Measurements from ENCODE around the gene LRRTM4. TPM values are rescaled to one million over a fixed set of nuclear protein-coding genes. Genes with fewer than 3 reads are reported as not detected.

LRRTM4 gene
- total and polyA plus RNA-seq, 2 experiments from 2014 or later: 4.5 to 15.4 TPM

- TF ChIP-seq, protein P1, sequence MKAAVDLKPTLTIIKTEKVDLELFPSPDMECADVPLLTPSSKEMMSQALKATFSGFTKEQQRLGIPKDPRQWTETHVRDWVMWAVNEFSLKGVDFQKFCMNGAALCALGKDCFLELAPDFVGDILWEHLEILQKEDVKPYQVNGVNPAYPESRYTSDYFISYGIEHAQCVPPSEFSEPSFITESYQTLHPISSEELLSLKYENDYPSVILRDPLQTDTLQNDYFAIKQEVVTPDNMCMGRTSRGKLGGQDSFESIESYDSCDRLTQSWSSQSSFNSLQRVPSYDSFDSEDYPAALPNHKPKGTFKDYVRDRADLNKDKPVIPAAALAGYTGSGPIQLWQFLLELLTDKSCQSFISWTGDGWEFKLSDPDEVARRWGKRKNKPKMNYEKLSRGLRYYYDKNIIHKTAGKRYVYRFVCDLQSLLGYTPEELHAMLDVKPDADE (IDR thresholded peaks at IDR 0.05): no peak
- no peak for TF ChIP-seq JUNB (IDR thresholded peaks at IDR 0.05; ENCODE audit: unreplicated experiment)
- no peak for TF ChIP-seq EZH2phosphoT487 (IDR thresholded peaks at IDR 0.05; ENCODE audit: unreplicated experiment)
- no peak for TF ChIP-seq POLR2AphosphoS5 (IDR thresholded peaks at IDR 0.05; ENCODE audit: low read depth)
- no peak for TF ChIP-seq CREB1 (CRISPR knock-in tag; IDR thresholded peaks at IDR 0.05; ENCODE audit: low read depth)
- no peak for TF ChIP-seq ZNF114 (CRISPR knock-in tag; IDR thresholded peaks at IDR 0.05)
- TF ChIP-seq, protein P2, sequence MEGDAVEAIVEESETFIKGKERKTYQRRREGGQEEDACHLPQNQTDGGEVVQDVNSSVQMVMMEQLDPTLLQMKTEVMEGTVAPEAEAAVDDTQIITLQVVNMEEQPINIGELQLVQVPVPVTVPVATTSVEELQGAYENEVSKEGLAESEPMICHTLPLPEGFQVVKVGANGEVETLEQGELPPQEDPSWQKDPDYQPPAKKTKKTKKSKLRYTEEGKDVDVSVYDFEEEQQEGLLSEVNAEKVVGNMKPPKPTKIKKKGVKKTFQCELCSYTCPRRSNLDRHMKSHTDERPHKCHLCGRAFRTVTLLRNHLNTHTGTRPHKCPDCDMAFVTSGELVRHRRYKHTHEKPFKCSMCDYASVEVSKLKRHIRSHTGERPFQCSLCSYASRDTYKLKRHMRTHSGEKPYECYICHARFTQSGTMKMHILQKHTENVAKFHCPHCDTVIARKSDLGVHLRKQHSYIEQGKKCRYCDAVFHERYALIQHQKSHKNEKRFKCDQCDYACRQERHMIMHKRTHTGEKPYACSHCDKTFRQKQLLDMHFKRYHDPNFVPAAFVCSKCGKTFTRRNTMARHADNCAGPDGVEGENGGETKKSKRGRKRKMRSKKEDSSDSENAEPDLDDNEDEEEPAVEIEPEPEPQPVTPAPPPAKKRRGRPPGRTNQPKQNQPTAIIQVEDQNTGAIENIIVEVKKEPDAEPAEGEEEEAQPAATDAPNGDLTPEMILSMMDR (conservative IDR thresholded peaks at IDR 0.05; ENCODE audit: low read depth in 2 of 2): no peak
Observed at GRCh38 chr2:77028032-77028600, 494.1 kb downstream of the LRRTM4 start (continued).

GRCh38 chr2:77025714-77026113, 496.5 kb downstream of the LRRTM4 start:
- Mint-ChIP-seq H3K27ac (no peak overlapping the region; the same call in 1 of the 2 replicates), H3K9me3 (peaks cover 22% of the 10 kb centered on the region), H3K36me3 (ENCODE audit: low read depth) (peaks cover 22% of the 10 kb centered on the region), H3K27me3 (ENCODE audit: insufficient read depth, low read depth, poor library complexity) (no peaks in the 10 kb centered on the region), H3K4me1 (peaks cover 5% of the 10 kb centered on the region; the same call in 1 of the 3 replicates), H3K4me3 (no peak overlapping the region)
- no peaks in the 10 kb centered on the region for H3K9me2 ChIP-seq (ENCODE audit: insufficient read depth)
- no peak overlapping the region for H3K4me2 ChIP-seq
- no peaks in the 10 kb centered on the region for H3K27me3 ChIP-seq (ENCODE audit: insufficient read depth)
- no peaks in the 10 kb centered on the region for H3K79me2 ChIP-seq (replicated peaks; ENCODE audit: insufficient read depth)
- H3K27ac ChIP-seq (ENCODE audit: low read depth): no peak overlapping the region
- ATAC-seq: no peak
- H3K36me3 ChIP-seq (ENCODE audit: insufficient read depth): no peaks in the 10 kb centered on the region
- no peak overlapping the region for H2AFZ ChIP-seq
- no peaks in the 10 kb centered on the region for H4K20me1 ChIP-seq (replicated peaks; ENCODE audit: insufficient read depth)
- H3K4me1 ChIP-seq (ENCODE audit: insufficient read depth): no peaks in the 10 kb centered on the region
- H3F3A ChIP-seq (replicated peaks; ENCODE audit: low read depth): no peaks in the 10 kb centered on the region
- DNase-seq (ENCODE audit: low spot score): no peak
- no peak overlapping the region for H3K4me3 ChIP-seq
- TF ChIP-seq POLR2AphosphoS5 (IDR thresholded peaks at IDR 0.05; ENCODE audit: low read depth): no peak
- TF ChIP-seq ZNF331 (CRISPR knock-in tag; IDR thresholded peaks at IDR 0.05; ENCODE audit: low read depth): no peak
- TF ChIP-seq NANOG (IDR thresholded peaks at IDR 0.05; ENCODE audit: borderline replicate concordance): no peak
- TF ChIP-seq CREB1 (CRISPR knock-in tag; IDR thresholded peaks at IDR 0.05; ENCODE audit: low read depth): no peak
- no peak for TF ChIP-seq ZNF114 (CRISPR knock-in tag; IDR thresholded peaks at IDR 0.05)
- TF ChIP-seq REST (IDR thresholded peaks at IDR 0.05; ENCODE audit: unreplicated experiment): no peak
- no peak for TF ChIP-seq EZH2phosphoT487 (IDR thresholded peaks at IDR 0.05; ENCODE audit: unreplicated experiment)
- TF ChIP-seq, protein P2 (conservative IDR thresholded peaks at IDR 0.05; ENCODE audit: low read depth in 2 of 2): no peak
- TF ChIP-seq STAT1 (IDR thresholded peaks at IDR 0.05; ENCODE audit: unreplicated experiment): no peak
- TF ChIP-seq, protein P1 (IDR thresholded peaks at IDR 0.05): no peak
